Globus pallidus (tissue), 1 donor: Measurements from ENCODE around the gene ARMC10.
A peak's percentile ranks its signal among the peaks of the same experiment; 100 is the strongest.
"Not testable (repeated sequence)": the region's sequence is repeated elsewhere in the genome, so short reads cannot be mapped to it uniquely, and the experiment has no call there.

Source experiments
- DNase-seq: peaks from one replicate; pipeline ENCODE4 v3.0.0-alpha.2; 2015; ENCODE audit warnings: low spot score

The ARMC10 gene

GRCh38 chr7:103124429-103124979, 49.6 kb downstream of the ARMC10 start:
- DNase-seq = no peak

- peak; percentile 93 for DNase-seq
Measured at GRCh38 chr7:103127006-103127405, 52.1 kb downstream of the ARMC10 start.

- no peak for DNase-seq
Measured at GRCh38 chr7:103129702-103130549, 55.0 kb downstream of the ARMC10 start.

- no peak for DNase-seq
Measured at GRCh38 chr7:103130901-103131624, 56.1 kb downstream of the ARMC10 start.

- no peak for DNase-seq
Measured at GRCh38 chr7:103132995-103133688, 58.2 kb downstream of the ARMC10 start.

- no peak for DNase-seq
Measured at GRCh38 chr7:103134836-103135554, 60.1 kb downstream of the ARMC10 start.

GRCh38 chr7:103140061-103140460, 65.1 kb downstream of the ARMC10 start:
- DNase-seq = no peak

- no peak for DNase-seq
Measured at GRCh38 chr7:103140685-103141084, 65.7 kb downstream of the ARMC10 start.

GRCh38 chr7:103141753-103142404, 66.9 kb downstream of the ARMC10 start:
- DNase-seq = no peak

GRCh38 chr7:103142494-103142893, 67.6 kb downstream of the ARMC10 start:
- no peak for DNase-seq

GRCh38 chr7:103143868-103144267, 68.9 kb downstream of the ARMC10 start:
- no peak for DNase-seq

GRCh38 chr7:103144754-103145153, 69.8 kb downstream of the ARMC10 start:
- DNase-seq = not testable (repeated sequence)

GRCh38 chr7:103148131-103148993, 73.4 kb downstream of the ARMC10 start:
- no peak for DNase-seq
